ENCODE results near the gene ANKRA2.

GRCh38 chr5:73507062-73507461, 58.4 kb downstream of the ANKRA2 start:
- TF ChIP-seq CTCF (conservative IDR thresholded peaks at IDR 0.05; ENCODE audit: low read depth, low read length) = no peak
- no peak for TF ChIP-seq USF2 (IDR thresholded peaks at IDR 0.05; ENCODE audit: low read depth, low read length)
